ENCODE measurements around the gene LSM4. TPM values are rescaled to one million over a fixed set of nuclear protein-coding genes. Genes with fewer than 3 reads are reported as not detected.

Gene LSM4
- total and polyA plus RNA-seq, 2 of the 13 experiments (the other 11 are each of a cell fraction or from before 2014, with no cell fraction given) = 65.8 to 166 TPM

- TF ChIP-seq AHDC1 (CRISPR knock-in tag; IDR thresholded peaks at IDR 0.05; ENCODE audit: borderline replicate concordance) (no peak), ZNF335 (CRISPR knock-in tag; IDR thresholded peaks at IDR 0.05) (no peak), CREB3 (CRISPR knock-in tag; IDR thresholded peaks at IDR 0.05) (no peak), NR2F2 (IDR thresholded peaks at IDR 0.05; ENCODE audit: borderline replicate concordance, low read depth) (no peak), PRDM15 (CRISPR knock-in tag; IDR thresholded peaks at IDR 0.05) (no peak), ZNF180 (CRISPR knock-in tag; IDR thresholded peaks at IDR 0.05; ENCODE audit: borderline replicate concordance, low read depth) (no peak), ZNF788 (CRISPR knock-in tag; IDR thresholded peaks at IDR 0.05; ENCODE audit: borderline replicate concordance) (no peak), ZNF274 (CRISPR knock-in tag; IDR thresholded peaks at IDR 0.05) (no peak), NFKBIZ (CRISPR knock-in tag; IDR thresholded peaks at IDR 0.05) (no peak), BCL6 (CRISPR knock-in tag; IDR thresholded peaks at IDR 0.05) (no peak), ZNF737 (CRISPR knock-in tag; IDR thresholded peaks at IDR 0.05; ENCODE audit: borderline replicate concordance) (no peak), TFDP1 (CRISPR knock-in tag; IDR thresholded peaks at IDR 0.05; ENCODE audit: borderline replicate concordance) (no peak), FOXP4 (CRISPR knock-in tag; IDR thresholded peaks at IDR 0.05) (no peak), DRAP1 (CRISPR knock-in tag; IDR thresholded peaks at IDR 0.05) (no peak), ZKSCAN5 (CRISPR knock-in tag; IDR thresholded peaks at IDR 0.05) (no peak), ZMYM3 (CRISPR knock-in tag; IDR thresholded peaks at IDR 0.05) (peak; percentile 67; the same call in 1 of the 2 replicates)
Observed at GRCh38 chr19:18322318-18322758, 538 bp downstream of the LSM4 start (continued).
